ENCODE measurements around the gene EMC7. TPM values are rescaled to one million over a fixed set of nuclear protein-coding genes. Genes with fewer than 3 reads are reported as not detected.

Gene EMC7
- total and polyA plus RNA-seq, 2 experiments from 2014 or later, result 18.3 to 55.1 TPM

DNA sequence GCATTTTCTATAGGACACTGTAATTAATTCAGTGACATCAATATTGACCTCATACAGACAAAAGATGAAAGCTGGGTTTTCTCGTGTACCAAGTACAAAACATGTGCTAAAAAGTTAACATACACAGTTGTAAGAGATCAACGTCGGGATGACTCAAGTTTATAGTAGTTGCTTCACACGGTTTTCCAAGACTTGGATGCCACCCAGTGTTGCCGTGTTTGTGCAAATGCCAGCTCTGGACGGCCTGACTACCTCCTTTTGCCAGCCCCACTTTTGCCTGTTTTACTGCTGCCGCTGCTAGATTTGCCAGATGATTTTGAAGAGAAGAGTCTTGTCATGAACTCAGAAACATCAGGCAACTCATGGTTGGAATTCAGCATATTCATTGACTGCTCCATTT is 17.6 kb downstream of the EMC7 start (continued):
- TF ChIP-seq, protein P1, sequence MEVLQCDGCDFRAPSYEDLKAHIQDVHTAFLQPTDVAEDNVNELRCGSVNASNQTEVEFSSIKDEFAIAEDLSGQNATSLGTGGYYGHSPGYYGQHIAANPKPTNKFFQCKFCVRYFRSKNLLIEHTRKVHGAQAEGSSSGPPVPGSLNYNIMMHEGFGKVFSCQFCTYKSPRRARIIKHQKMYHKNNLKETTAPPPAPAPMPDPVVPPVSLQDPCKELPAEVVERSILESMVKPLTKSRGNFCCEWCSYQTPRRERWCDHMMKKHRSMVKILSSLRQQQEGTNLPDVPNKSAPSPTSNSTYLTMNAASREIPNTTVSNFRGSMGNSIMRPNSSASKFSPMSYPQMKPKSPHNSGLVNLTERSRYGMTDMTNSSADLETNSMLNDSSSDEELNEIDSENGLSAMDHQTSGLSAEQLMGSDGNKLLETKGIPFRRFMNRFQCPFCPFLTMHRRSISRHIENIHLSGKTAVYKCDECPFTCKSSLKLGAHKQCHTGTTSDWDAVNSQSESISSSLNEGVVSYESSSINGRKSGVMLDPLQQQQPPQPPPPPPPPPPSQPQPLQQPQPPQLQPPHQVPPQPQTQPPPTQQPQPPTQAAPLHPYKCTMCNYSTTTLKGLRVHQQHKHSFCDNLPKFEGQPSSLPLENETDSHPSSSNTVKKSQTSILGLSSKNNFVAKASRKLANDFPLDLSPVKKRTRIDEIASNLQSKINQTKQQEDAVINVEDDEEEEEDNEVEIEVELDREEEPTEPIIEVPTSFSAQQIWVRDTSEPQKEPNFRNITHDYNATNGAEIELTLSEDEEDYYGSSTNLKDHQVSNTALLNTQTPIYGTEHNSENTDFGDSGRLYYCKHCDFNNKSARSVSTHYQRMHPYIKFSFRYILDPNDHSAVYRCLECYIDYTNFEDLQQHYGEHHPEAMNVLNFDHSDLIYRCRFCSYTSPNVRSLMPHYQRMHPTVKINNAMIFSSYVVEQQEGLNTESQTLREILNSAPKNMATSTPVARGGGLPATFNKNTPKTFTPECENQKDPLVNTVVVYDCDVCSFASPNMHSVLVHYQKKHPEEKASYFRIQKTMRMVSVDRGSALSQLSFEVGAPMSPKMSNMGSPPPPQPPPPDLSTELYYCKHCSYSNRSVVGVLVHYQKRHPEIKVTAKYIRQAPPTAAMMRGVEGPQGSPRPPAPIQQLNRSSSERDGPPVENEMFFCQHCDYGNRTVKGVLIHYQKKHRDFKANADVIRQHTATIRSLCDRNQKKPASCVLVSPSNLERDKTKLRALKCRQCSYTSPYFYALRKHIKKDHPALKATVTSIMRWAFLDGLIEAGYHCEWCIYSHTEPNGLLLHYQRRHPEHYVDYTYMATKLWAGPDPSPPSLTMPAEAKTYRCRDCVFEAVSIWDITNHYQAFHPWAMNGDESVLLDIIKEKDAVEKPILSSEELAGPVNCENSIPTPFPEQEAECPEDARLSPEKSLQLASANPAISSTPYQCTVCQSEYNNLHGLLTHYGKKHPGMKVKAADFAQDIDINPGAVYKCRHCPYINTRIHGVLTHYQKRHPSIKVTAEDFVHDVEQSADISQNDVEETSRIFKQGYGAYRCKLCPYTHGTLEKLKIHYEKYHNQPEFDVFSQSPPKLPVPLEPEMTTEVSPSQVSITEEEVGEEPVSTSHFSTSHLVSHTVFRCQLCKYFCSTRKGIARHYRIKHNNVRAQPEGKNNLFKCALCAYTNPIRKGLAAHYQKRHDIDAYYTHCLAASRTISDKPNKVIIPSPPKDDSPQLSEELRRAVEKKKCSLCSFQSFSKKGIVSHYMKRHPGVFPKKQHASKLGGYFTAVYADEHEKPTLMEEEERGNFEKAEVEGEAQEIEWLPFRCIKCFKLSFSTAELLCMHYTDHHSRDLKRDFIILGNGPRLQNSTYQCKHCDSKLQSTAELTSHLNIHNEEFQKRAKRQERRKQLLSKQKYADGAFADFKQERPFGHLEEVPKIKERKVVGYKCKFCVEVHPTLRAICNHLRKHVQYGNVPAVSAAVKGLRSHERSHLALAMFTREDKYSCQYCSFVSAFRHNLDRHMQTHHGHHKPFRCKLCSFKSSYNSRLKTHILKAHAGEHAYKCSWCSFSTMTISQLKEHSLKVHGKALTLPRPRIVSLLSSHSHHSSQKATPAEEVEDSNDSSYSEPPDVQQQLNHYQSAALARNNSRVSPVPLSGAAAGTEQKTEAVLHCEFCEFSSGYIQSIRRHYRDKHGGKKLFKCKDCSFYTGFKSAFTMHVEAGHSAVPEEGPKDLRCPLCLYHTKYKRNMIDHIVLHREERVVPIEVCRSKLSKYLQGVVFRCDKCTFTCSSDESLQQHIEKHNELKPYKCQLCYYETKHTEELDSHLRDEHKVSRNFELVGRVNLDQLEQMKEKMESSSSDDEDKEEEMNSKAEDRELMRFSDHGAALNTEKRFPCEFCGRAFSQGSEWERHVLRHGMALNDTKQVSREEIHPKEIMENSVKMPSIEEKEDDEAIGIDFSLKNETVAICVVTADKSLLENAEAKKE (CRISPR knock-in tag; IDR thresholded peaks at IDR 0.05), result no peak
- no peak for TF ChIP-seq NANOG (IDR thresholded peaks at IDR 0.05; ENCODE audit: borderline replicate concordance)
- no peak for TF ChIP-seq POLR2AphosphoS5 (IDR thresholded peaks at IDR 0.05; ENCODE audit: low read depth)
- TF ChIP-seq, protein P2, sequence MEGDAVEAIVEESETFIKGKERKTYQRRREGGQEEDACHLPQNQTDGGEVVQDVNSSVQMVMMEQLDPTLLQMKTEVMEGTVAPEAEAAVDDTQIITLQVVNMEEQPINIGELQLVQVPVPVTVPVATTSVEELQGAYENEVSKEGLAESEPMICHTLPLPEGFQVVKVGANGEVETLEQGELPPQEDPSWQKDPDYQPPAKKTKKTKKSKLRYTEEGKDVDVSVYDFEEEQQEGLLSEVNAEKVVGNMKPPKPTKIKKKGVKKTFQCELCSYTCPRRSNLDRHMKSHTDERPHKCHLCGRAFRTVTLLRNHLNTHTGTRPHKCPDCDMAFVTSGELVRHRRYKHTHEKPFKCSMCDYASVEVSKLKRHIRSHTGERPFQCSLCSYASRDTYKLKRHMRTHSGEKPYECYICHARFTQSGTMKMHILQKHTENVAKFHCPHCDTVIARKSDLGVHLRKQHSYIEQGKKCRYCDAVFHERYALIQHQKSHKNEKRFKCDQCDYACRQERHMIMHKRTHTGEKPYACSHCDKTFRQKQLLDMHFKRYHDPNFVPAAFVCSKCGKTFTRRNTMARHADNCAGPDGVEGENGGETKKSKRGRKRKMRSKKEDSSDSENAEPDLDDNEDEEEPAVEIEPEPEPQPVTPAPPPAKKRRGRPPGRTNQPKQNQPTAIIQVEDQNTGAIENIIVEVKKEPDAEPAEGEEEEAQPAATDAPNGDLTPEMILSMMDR (conservative IDR thresholded peaks at IDR 0.05; ENCODE audit: low read depth in 2 of 2), result no peak
- no peak for TF ChIP-seq STAT1 (IDR thresholded peaks at IDR 0.05; ENCODE audit: unreplicated experiment)
- no peak for TF ChIP-seq EZH2phosphoT487 (IDR thresholded peaks at IDR 0.05; ENCODE audit: unreplicated experiment)
- no peak for TF ChIP-seq ZNF114 (CRISPR knock-in tag; IDR thresholded peaks at IDR 0.05)
- TF ChIP-seq REST (IDR thresholded peaks at IDR 0.05; ENCODE audit: unreplicated experiment), result no peak
- TF ChIP-seq EZH2 (IDR thresholded peaks at IDR 0.05; ENCODE audit: low read depth, unreplicated experiment), result no peak
- TF ChIP-seq JUNB (IDR thresholded peaks at IDR 0.05; ENCODE audit: unreplicated experiment), result no peak
- TF ChIP-seq ZNF331 (CRISPR knock-in tag; IDR thresholded peaks at IDR 0.05; ENCODE audit: low read depth), result no peak
